Vagina (tissue), 2 donors: ENCODE data around the gene CD101.

ENCODE experiments used
- CTCF ChIP-seq, 3 experiments: fragments of 450-650 bp in 2 of 3; fragments of 200-600 bp in 1 of 3; sonication (generic) in 1 of 3; IDR thresholded peaks; one replicate each; pipeline ENCODE4 v1.5.1; 2017 to 2019; ENCODE audit warnings: antibody characterized with exemption in 3 of 3, mild to moderate bottlenecking in 2 of 3, moderate library complexity in 2 of 3
- POLR2AphosphoS5 ChIP-seq, 2 donors: sonication (generic); formaldehyde crosslinking; IDR thresholded peaks; one replicate each; pipeline ENCODE4 v1.9.0; 2017; ENCODE audit warnings: antibody characterized with exemption in 2 of 2, mild to moderate bottlenecking in 2 of 2, low read depth in 1 of 2; ENCODE audit not compliant: insufficient read depth in 1 of 2

GRCh38 chr1:116968724-116969123, 32.8 kb upstream of the CD101 start:
- TF ChIP-seq CTCF (IDR thresholded peaks at IDR 0.05) (no peak), POLR2AphosphoS5 (IDR thresholded peaks at IDR 0.05; ENCODE audit: insufficient read depth in 1 of 2, low read depth in 1 of 2) (no peak)
